ENCODE results near the gene GARIN3. TPM values are rescaled to one million over a fixed set of nuclear protein-coding genes. Genes with fewer than 3 reads are reported as not detected.

The GARIN3 gene
- total RNA-seq, 1 experiment from 2014 or later = not detected

- H3K23ac ChIP-seq (ENCODE audit: insufficient read length, low read depth, low read length) = no peak overlapping the region
- no peak overlapping the region for H2AK5ac ChIP-seq (ENCODE audit: insufficient read length, low read length)
- H3K79me1 ChIP-seq (ENCODE audit: insufficient read depth, low read depth, low read length, poor library complexity, severe bottlenecking) = no peaks in the 10 kb centered on the region
- no peak overlapping the region for H2BK12ac ChIP-seq (ENCODE audit: insufficient read length, low read depth, low read length)
- H3K4ac ChIP-seq (ENCODE audit: low read depth, low read length) = no peak overlapping the region
- Mint-ChIP-seq H3K27me3 (ENCODE audit: low read depth) (peaks cover 95% of the 10 kb centered on the region), H3K4me1 (no peaks in the 10 kb centered on the region; a peak in 1 of 4 replicates), H3K27ac (no peak overlapping the region), H3K36me3 (ENCODE audit: insufficient read depth in 1 of 3, low read depth in 3 of 3) (no peaks in the 10 kb centered on the region; a peak in 1 of 7 replicates), H3K4me3 (no peak overlapping the region), H3K9me3 (no peaks in the 10 kb centered on the region; a peak in 1 of 5 replicates)
- no peak overlapping the region for H4K91ac ChIP-seq (ENCODE audit: insufficient read length, low read depth, low read length)
- no peaks in the 10 kb centered on the region for H4K20me1 ChIP-seq (ENCODE audit: control insufficient read depth, insufficient read depth, insufficient read length)
- H3T11ph ChIP-seq (ENCODE audit: low read length) = no peak overlapping the region
- no peak overlapping the region for H3K9ac ChIP-seq (ENCODE audit: extremely low read depth, insufficient read length, low read length)
- no peak overlapping the region for H2BK120ac ChIP-seq (ENCODE audit: low read depth, low read length, poor library complexity, severe bottlenecking)
- no peak overlapping the region for H2AFZ ChIP-seq (ENCODE audit: low read length)
- no peak overlapping the region for H2BK20ac ChIP-seq (ENCODE audit: low read depth, low read length, poor library complexity, severe bottlenecking)
- no peak overlapping the region for H3K4me2 ChIP-seq (ENCODE audit: insufficient read depth, insufficient read length, low read length)
- H3K79me2 ChIP-seq (ENCODE audit: insufficient read depth, low read length) = no peaks in the 10 kb centered on the region
- DNase-seq = no peak
- no peak overlapping the region for H2BK15ac ChIP-seq (ENCODE audit: low read depth, low read length)
- H3K27ac ChIP-seq (ENCODE audit: insufficient read length, low read depth, low read length) = no peak overlapping the region
- no peak overlapping the region for H3K56ac ChIP-seq (ENCODE audit: insufficient read length, low read depth, low read length)
- H3K4me1 ChIP-seq (ENCODE audit: insufficient read depth, low read length) = no peaks in the 10 kb centered on the region
- no peak overlapping the region for H4K8ac ChIP-seq (replicated peaks; ENCODE audit: insufficient read length, low read depth, low read length)
- no peak for TF ChIP-seq CTCF (conservative IDR thresholded peaks at IDR 0.05)
- no peak overlapping the region for H4K5ac ChIP-seq (ENCODE audit: insufficient read length, low read depth, low read length)
- H2BK5ac ChIP-seq (ENCODE audit: insufficient read length, low read length) = no peak overlapping the region
- no peak overlapping the region for H3K14ac ChIP-seq (ENCODE audit: insufficient read depth, low read length)
- H3K18ac ChIP-seq (ENCODE audit: insufficient read length, low read depth, low read length) = no peak overlapping the region
- WGBS (ENCODE audit: extremely low coverage, insufficient read length, low lambda C conversion rate) = no CpG with 5 or more reads among the region's 5 CpGs
- no peaks in the 10 kb centered on the region for H3K9me3 ChIP-seq (ENCODE audit: control insufficient read depth, low read depth, low read length)
- H3K23me2 ChIP-seq (ENCODE audit: insufficient read length, low read depth, low read length, poor library complexity, severe bottlenecking) = no peaks in the 10 kb centered on the region
- peaks cover 5% of the 10 kb centered on the region; the same call in 1 of the 2 replicates for H3K27me3 ChIP-seq (ENCODE audit: insufficient read depth, low read length)
Measured at GRCh38 chr5:157187046-157187754, 21.1 kb upstream of the GARIN3 start.

Measured in H9 (cell line).